DMS53 treated with DMSO at 0.1 percent for 48 hours (cell line): ENCODE data around the gene OR52D1.

Experiments used
- DNase-seq: peaks from one replicate; lab custom pipeline; 2025; ENCODE audit not compliant: unreplicated experiment; lab: John Stamatoyannopoulos, UW

OR52D1 gene

GRCh38 chr11:5509803-5510202 lies 21.3 kb downstream of the OR52D1 start, which contains the start of gene UBQLN3:
Gene UBQLN3 (minus strand): TSS chr11:5509957. CDS start chr11:5509558, 399 bp downstream.
- DNase-seq: no peak

- no peak for DNase-seq
Measured at GRCh38 chr11:5514841-5515240, 26.4 kb downstream of the OR52D1 start.

GRCh38 chr11:5516599-5516998 lies 28.1 kb downstream of the OR52D1 start, which contains the start of gene UBQLNL:
Gene UBQLNL (minus strand): TSS chr11:5516699. CDS start chr11:5516441, 258 bp downstream.
- no peak for DNase-seq

GRCh38 chr11:5521540-5521939 lies 33.1 kb downstream of the OR52D1 start:
- DNase-seq: no peak

GRCh38 chr11:5522308-5522707 lies 33.8 kb downstream of the OR52D1 start:
- DNase-seq: peak; percentile 61

GRCh38 chr11:5524756-5525155 lies 36.3 kb downstream of the OR52D1 start:
- DNase-seq: no peak

GRCh38 chr11:5527716-5528115 lies 39.2 kb downstream of the OR52D1 start:
- no peak for DNase-seq

- DNase-seq: no peak
Measured at GRCh38 chr11:5528495-5528894, 40.0 kb downstream of the OR52D1 start.

- DNase-seq: no peak
Measured at GRCh38 chr11:5531053-5531831, 42.8 kb downstream of the OR52D1 start.

- no peak for DNase-seq
Measured at GRCh38 chr11:5534046-5534445, 45.6 kb downstream of the OR52D1 start.

GRCh38 chr11:5536482-5536881 lies 48.0 kb downstream of the OR52D1 start:
- DNase-seq: no peak
